Lower leg skin (tissue), 4 donors: Measurements from ENCODE around the gene TSHZ2. TPM values are rescaled to one million over a fixed set of nuclear protein-coding genes. Genes with fewer than 3 reads are reported as not detected.
"Not testable (repeated sequence)": the region's sequence is repeated elsewhere in the genome, so short reads cannot be mapped to it uniquely, and the experiment has no call there.

Source experiments
- DNase-seq, 2 donors: peaks; one replicate each; pipeline ENCODE4 v3.0.0-alpha.2; 2019; ENCODE audit warnings: low spot score in 2 of 2
- H3K4me3 ChIP-seq: fragments of 200-600 bp; sonication (generic); 2 replicates; pipeline ENCODE4 v1.5.1; 2017; ENCODE audit warnings: mild to moderate bottlenecking, low read depth; ENCODE audit not compliant: poor library complexity, severe bottlenecking
- CTCF ChIP-seq, 3 donors: fragments of 450-650 bp; IDR thresholded peaks; one replicate each; pipeline ENCODE4 v1.5.1; 2016; ENCODE audit warnings: antibody characterized with exemption in 3 of 3, mild to moderate bottlenecking in 3 of 3, moderate library complexity in 2 of 3
- POLR2A ChIP-seq, 2 donors: fragments of 450-650 bp; IDR thresholded peaks; one replicate each; pipeline ENCODE4 v1.6.1; 2016 to 2017; ENCODE audit warnings: antibody characterized with exemption in 2 of 2, mild to moderate bottlenecking in 1 of 2, moderate library complexity in 1 of 2
- WGBS, 2 donors: methylation state at CpG; one replicate each; pipeline ENCODE4 v1.1.5; 2018; 5-methylcytosine and 5-hydroxymethylcytosine counted together
- intact Hi-C: fragments of 100-400 bp; cut with DNase I; formaldehyde crosslinking; loops from one replicate; pipeline ENCODE4 v1.15.0; 2023; ENCODE audit warnings: low total_unique reads
- total RNA-seq, 4 donors: library from RNA; depleted of rRNA; stranded (reverse); fragments of >200 nt; gene quantifications; one replicate each; pipeline ENCODE4 v1.1.0, GENCODE V29; 2016

TSHZ2 gene
- total RNA-seq, 4 donors from 2014 or later: 8.1 to 25.7 (median 10.5) TPM

- 79 to 80% methylated on average over 6 of the region's 6 CpGs for WGBS, 2 donors
- no peak overlapping the region for H3K4me3 ChIP-seq
- no peak for DNase-seq
- TF ChIP-seq CTCF (IDR thresholded peaks at IDR 0.05) (no peak), POLR2A (IDR thresholded peaks at IDR 0.05) (no peak)
- intact Hi-C loops: no loop called here
Measured at GRCh38 chr20:53019464-53019863, 47.3 kb downstream of the TSHZ2 start.

DNA sequence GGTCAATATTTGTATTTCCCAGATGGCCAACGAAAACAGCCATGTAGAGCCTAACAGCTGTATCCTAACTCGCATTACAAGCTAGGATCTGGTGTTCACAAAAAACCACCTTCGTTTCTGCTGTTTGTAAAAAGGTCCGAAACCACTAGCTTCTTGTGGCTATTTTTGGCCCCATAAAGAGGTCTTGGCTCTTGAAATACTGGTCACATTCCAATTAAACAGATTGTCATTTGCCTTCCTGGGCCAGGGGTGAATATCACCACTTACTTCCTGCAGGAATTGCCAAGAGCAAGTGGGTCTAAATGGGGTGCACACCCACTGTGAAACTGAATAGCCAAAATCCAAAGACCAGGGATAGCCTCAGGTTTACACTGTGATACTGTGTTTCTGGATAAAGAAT, 48.2 kb downstream of the TSHZ2 start:
- no peak overlapping the region for H3K4me3 ChIP-seq
- no peak for DNase-seq
- no peak for TF ChIP-seq POLR2A (IDR thresholded peaks at IDR 0.05)
- TF ChIP-seq CTCF (IDR thresholded peaks at IDR 0.05): no peak
- intact Hi-C loops: no loop called here
- WGBS, 2 donors: 78 to 80% methylated on average over 4 of the region's 4 CpGs

- WGBS, 2 donors: 85 to 88% methylated on average over 2 of the region's 2 CpGs
- intact Hi-C loops: no loop called here
- DNase-seq: no peak
- H3K4me3 ChIP-seq: no peak overlapping the region
- TF ChIP-seq POLR2A (IDR thresholded peaks at IDR 0.05) (no peak), CTCF (IDR thresholded peaks at IDR 0.05) (no peak)
Measured at GRCh38 chr20:53020834-53021233, 48.7 kb downstream of the TSHZ2 start.

- no peak overlapping the region for H3K4me3 ChIP-seq
- 90 to 91% methylated on average over 3 of the region's 3 CpGs for WGBS, 2 donors
- no peak for DNase-seq
- no peak for TF ChIP-seq POLR2A (IDR thresholded peaks at IDR 0.05)
- no peak for TF ChIP-seq CTCF (IDR thresholded peaks at IDR 0.05)
- intact Hi-C loops: no loop called here
Measured at GRCh38 chr20:53021934-53022333, 49.8 kb downstream of the TSHZ2 start.

GRCh38 chr20:53023732-53024520, 51.8 kb downstream of the TSHZ2 start:
- 26 to 39% methylated on average over 5 of the region's 5 CpGs for WGBS, 2 donors
- TF ChIP-seq CTCF (IDR thresholded peaks at IDR 0.05): no peak
- no peak for TF ChIP-seq POLR2A (IDR thresholded peaks at IDR 0.05)
- intact Hi-C loops: no loop called here
- DNase-seq: no peak
- H3K4me3 ChIP-seq: no peak overlapping the region

- intact Hi-C loops, H3K4me3 ChIP-seq, DNase-seq: not testable (repeated sequence)
- WGBS, 2 donors: 93 to 97% methylated on average over 5 of the region's 5 CpGs
Measured at GRCh38 chr20:53024653-53025052, 52.5 kb downstream of the TSHZ2 start.
